ENCODE measurements around the gene AP2A2.

Gene AP2A2

DNA sequence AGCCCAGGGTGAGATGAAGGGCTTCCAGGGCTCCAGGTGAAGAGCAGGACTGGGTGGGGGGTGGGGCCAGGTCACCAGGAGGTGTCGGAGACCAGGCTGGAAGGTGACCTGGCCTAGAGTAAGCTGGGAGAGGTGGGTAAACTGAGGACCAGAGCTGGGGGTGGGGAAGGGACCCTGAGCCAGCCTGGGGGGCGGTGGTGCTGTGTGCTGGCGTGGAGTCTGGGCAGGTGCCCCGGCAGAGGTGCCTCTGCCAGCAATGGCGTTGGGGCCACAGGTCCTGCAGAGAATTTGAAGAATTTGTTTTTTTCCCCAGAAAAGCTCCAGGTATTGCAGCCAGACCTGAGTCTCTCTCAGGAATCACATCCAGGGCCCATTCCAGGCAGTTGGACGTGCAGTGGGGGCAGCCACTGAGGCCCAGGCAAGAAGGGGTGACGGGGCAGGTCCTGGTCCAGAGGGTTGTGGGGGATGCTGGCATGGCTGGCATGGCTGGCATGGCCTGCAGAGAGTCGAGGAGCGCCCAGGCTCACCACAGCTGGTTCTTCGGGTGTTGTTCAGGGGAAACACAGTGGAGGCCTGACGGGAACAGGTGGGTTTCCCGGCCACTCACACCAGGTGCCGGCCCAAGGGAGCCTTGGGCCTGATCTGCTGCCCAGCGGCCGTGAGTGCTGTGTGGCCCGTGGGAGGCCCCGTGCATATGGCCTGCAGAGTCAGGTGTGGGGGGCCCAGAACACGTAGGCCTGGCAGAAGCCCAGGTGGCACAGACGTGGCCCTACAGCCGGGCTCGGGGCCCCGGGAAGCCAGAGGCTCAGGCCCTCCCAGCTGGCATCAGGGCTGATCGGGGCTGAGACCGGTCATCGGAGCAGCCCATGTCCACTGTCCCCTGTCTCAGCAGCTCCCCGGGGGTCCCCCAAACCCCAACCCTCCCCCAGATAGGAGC, 117.2 kb downstream of the AP2A2 start:
- DNase-seq = no peak
- no peak for ATAC-seq

DNA sequence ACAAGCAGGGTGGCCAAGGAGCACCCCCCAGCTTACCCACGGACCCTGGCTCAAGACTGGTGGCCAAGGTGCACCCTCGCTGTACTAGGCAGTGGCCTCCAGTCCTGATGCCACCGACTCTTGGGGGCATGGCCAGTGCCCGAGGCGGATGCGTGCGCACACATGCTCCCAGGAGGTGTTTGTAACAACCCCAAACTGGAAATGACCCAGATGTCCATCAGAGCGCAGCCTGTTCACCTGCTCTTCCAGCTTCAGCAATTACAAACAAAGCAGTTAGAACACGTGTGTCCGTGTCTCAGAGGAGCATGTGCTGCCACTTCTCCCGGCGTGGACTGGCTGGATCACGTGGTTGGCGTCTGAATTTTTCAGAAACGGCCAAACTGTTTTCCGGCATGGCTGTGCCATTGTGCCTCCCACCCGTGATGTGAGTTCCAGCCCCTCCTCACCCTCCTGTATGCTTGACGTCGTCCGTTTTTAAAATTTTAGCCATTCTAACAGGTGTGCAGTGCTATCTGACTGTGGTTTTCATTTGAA, 118.0 kb downstream of the AP2A2 start:
- no peak for ATAC-seq
- no peak for DNase-seq

DNA sequence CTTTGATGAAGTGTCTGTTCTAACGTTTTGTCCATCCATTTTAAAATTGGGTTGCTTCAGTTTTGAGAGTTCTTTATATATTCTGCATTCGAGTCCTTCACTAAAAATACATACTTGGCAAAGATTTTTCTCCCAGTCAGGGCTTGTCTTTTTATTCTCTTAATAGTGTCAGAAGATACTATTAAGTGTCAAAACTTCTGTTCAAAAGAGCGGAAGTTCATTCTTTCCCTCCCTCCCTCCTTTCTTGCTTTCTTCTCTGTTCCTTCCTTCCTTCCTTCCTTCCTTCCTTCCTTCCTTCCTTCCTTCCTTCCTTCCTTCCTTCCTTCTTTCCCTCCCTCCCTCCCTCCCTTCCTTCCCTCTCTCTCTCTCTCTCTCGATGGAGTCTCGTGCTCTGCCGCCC, 118.5 kb downstream of the AP2A2 start:
- ATAC-seq (no peak), DNase-seq (no peak)

DNA sequence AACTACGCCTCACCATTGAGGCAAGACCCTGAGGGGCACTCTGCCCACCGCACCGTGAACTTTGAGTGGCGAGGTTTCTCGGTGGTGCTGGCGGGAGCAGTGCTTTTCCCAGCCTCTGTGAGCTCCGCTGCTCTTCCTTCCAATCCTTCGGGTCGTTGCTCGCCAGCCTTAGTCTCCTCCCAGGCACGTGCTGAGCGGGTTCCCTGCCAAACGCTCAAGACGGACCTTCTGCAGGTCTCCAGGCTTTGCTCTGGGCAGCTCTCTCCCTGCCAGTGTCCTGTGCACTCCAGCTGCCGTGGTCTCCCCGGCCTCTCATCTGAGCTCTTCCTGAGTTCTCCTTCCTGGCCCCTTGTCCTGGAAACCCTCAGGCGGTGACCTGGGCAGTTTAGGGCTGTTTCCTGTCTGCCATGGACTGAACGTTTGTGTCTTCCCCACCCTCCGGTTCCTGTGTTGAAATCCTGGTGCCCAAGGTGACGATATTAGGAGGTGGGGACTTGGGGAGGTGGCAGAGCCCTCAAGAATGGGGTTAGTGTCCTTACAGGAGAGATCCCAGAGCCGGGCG, 122.0 kb downstream of the AP2A2 start:
- DNase-seq (no peak), ATAC-seq (no peak)

DNA sequence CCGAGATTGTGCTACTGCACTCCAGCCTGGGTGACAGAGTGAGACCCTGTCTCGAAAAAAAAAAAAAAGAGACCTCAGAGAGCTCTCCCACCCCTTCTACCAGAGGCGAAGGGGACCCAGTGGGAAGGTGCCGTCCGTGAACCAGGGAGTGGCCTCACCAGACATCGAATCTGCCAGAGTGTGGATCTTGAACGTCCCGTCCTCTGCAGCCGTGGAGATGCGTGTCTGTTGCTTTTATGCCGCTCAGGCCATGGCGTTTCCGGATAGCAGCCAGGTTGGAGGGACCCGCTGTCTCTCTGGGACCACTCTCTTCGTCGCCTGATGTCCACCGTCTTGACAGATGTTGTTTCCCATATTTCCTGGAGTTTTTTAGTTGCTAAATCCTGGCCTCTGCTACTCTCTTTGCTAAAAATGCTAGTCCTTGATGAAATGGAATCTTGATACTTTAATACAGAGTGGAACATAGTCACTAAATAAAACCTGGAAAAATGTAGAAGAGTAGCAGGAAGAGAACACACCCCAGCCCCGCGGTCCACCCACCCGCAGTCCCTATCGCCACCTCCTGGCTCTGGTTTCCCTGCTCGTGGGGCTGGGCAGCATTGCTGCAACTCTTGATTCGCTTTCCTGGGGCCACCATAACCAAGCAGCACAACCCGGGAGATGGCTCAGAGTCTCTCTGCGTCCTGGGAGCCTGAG, 122.9 kb downstream of the AP2A2 start:
- no peak for DNase-seq
- no peak for ATAC-seq

DNA sequence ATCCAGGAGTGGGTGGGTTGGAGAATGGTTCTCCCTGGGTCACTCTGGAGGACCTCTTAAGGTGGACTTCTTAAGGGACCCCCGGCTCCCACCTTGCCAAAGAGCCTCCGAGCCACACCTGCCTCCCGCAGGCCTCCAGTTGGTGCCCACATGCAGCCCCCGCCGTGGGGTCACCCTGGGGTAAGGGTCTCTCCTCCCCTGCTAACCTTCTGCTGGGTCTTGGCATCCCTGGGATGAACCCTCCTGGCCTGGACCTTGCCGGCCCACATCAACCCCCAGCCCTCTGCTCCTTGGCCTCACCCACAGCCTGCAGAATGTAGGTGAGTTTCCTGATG, 123.4 kb downstream of the AP2A2 start:
- DNase-seq (no peak), ATAC-seq (no peak)

DNA sequence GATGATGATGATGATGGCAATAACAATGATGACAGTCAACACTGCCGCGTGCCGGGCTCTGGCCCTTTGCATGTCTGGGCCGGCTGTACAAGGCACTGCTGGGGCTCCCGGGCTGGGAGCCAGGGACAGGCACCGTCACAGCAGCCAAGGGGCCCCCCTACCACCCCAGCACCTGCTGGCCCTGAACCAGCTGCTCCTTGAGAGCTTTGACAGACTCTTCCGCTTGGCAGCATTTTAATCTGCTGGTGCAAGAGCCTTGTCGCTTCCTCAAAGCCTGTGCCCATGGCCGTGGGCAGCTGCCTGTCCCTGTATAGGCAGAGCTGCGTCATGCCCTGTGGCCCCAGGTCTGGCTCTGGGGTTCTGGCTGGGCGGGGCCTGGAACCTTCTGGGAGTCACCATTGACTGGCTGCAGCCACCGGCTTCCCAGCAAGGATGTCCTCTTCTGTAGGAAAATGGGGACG, 123.8 kb downstream of the AP2A2 start:
- DNase-seq = no peak
- ATAC-seq = no peak

DNA sequence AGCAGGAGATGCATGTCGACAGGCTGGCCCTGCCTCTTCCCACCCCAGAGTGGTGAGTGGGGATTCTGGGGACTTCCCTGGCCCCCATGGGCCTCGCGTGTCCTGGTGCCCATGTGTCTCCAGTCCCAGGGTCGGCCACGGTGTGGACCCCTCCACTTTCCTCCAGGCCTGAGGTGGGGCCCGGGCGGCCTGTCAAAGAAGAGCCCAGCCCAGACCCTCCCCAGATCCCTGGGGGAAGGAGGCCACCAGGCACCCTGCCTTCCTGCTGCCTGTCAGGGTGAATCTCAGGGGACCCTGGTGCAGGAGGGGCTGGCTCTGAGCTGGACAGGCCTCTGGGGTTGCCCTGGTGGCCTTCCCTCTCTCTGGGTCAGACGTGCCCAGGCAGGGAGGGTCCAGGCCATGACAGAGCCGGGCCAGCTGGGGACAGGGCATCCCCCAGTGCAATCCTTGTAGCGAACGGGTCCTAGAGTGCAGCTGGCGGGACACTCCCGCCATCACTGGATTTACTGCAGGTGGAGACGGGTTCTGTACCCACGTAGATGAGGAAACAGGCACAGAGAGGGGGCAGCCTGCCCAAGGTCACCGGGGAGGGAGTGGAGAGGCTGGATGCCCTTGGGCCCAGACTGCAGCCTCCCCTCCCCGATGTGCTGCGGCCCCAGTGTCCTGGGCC, 124.4 kb downstream of the AP2A2 start:
- DNase-seq (no peak), ATAC-seq (no peak)

DNA sequence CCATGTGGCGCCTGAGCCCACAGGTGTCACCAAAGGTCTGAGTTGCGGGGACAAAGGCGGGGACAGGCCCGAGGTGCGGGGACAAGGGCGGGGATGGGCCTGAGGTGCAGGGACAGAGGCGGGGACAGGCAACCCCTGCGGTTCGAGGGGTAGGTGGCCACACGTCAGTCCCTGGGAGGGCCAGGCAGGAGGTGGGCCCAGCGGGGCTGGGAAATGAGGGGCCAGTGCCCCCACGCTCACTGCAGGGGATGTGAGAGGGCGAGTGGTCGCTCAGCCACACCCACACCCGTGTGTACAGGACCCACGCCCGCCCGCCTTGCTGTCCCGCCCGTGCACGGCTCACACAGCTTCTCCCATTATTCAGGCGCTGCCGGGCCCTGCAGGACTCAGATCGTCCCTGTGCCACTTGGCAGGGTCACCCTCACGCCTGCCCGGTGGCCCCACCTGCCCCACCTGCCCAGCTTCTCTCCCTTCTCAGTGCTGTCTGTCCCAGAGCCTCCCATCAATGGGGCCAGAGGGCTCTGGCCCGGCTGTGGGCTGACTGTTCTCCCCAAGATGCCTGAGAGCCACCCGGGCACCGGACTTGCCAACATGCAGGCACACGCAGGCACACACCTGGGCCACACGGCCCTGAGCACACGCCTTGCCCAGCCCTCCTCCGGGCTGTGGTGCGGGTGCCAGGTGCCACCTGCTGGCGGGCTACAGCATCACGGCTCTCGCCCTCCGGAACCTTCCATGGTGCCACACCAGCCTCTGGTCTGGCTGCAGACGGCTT, 125.1 kb downstream of the AP2A2 start:
- peak; percentile 79 for DNase-seq

DNA sequence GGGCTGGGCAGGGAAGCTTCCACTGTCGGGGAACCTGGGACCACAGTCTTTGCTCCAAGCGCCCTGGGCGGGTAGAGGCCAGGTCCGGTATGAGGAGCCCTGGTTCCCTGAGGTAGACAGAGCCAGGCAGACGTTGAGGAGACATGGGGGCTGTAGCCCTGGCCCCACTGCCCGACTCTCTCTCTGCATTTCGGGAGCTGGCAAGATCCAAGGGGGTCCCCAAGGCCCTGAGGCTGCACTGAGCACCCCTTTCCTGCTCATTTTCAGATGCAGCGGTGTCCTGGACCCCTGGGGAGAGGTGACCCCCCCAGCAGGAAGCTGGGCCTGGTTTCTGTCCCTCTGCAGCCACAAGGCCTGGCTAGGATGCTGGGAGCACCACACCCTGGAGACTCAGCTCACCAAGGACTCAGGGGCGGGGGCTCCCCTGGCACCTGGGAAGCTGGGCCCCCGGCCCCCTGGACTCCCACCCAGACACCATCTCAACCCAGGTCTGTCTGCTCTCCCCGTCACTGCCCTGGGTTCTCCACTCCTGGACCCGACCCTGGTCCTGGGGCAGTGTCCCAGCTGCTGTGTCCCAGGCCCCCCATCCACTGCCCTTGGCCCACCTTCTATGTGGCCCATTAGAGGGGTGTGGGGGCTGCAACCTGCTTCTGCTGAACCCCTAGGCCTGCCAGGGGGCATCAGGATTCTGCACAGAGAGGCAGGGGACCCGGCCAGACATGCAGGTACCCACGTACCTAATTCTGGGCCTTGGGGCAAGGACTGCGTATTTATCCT, 125.9 kb downstream of the AP2A2 start:
- ATAC-seq (no peak), DNase-seq (no peak)

More for the DNA sequence above, 125.1 kb downstream of the AP2A2 start:
- ATAC-seq = peak; percentile 92

DNA sequence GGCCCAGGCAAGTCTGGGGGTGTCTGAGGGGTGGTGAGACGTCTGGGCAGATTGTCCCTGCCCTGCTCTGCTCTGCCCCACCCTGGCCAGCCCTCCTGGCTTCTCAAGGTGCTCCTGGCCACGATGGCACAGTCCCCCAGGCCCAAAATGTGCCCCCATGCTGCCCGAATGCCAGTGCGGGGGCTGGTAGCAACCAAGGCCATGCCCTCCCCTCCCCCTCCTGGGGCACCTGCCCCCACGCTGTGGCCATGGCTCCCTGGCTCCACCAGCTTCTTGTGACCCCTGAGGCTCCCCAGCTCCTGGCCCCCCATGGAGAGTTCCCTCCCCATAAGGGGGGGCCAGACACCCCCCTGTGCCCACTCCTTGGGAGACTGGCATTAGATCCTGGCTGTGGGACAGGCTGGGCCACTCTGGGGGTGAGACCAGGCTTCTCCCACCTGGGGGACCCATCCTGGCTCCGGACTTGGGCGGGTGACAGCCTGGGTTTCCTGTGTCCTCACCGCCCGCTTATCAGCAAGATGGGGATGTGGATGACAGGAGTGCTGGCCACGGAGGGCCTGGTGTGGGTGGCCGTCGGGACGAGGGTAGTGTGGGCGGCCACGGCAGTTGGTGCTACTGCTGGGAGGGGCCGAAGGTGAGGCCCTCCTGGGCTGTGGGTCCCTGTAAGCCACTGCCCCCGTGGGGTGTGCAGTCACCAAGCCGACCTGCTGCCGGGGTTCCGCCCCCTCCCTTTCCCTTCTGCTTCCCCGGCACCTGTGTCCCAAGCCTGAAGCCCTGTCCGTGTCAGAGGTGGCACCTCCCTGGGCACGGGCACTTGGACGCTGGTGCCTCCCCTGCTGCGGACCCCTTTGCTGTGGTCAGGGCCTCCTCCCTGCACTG, 126.7 kb downstream of the AP2A2 start:
- ATAC-seq (no peak), DNase-seq (no peak)

DNA sequence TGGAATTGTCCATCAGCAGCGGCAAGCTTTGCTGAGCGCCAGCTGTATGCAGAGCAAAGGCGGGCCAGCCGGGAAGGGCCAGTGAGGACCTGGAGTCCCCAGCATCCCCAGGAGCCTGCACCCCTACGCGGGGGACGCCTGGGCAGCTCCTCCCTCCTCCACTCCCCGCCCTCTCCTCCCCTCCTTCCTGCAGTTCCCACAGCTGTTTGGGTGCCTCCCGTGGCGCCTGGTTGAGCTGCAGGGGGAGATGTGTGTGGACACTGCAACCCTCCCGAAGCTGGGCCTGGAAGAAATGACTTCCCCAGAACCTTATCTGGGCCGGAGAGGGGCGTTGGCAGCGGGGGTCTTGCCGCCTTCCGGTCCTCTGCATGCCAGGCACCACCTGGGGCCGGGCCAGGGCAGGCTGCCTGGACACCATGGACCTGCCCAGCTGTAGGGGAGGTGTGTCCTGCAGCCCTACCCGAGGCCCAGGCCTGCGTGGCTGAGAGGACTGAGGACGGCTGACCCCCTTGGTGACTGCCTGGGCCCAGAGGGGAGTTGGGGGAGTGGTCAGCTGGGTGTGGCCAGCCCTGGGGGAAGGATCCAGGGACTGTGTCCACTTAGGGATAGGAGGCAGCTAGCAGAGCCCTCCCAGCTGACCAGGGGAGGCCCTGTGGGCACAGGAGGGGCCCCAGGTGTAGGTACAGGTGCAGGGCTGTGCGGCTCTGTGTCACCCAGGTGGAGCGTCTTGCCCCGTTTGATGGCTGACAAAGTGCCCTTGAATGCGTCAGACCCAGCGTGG, 127.6 kb downstream of the AP2A2 start:
- DNase-seq = no peak
- no peak for ATAC-seq

DNA sequence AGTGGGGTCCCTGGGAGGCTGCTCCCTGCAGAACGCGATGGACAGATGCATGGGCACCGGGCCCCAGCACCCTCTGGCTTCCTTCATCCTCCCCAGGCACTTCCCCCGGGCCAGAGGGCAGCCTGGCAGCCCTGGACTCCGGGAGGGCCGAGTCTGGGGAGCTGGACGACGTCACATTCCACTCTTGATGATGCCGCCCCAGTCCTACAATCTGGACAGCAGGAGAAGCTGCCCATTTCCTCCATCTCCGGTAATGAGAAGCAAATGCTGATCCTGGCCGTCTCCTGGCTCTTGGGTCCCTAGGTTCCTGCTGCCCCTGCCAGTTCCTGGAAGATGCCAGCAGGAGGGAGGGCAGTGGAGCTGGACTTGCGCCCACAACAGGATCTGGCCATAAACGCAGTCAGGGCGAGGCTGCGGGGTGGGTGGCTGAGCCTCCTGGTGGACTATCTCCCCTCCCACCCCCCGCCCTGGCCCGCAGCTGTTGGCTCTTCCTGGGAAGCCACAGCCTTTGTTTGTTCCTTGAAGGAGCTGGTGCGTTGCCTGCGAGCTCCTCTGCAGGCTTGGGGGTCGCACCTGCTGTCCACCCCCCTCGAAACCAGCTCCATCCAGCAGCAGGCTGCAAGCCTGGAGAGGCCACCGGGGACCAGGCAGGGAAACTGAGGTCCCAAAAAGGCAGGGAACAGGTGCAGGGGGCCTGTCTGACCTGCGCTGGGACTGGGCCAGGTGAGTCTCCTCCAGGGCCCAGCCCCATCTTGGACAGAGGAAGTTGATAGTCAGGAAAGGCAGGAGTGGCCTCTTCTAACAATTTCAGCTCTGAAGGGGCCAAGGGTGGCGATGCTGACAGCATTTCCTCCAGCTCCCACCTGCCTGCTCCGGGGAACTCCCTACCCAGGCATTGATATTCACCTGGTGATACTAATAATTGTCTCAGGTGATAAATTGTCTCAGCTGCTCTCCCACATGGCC, 128.8 kb downstream of the AP2A2 start:
- ATAC-seq = no peak
- DNase-seq = no peak

DNA sequence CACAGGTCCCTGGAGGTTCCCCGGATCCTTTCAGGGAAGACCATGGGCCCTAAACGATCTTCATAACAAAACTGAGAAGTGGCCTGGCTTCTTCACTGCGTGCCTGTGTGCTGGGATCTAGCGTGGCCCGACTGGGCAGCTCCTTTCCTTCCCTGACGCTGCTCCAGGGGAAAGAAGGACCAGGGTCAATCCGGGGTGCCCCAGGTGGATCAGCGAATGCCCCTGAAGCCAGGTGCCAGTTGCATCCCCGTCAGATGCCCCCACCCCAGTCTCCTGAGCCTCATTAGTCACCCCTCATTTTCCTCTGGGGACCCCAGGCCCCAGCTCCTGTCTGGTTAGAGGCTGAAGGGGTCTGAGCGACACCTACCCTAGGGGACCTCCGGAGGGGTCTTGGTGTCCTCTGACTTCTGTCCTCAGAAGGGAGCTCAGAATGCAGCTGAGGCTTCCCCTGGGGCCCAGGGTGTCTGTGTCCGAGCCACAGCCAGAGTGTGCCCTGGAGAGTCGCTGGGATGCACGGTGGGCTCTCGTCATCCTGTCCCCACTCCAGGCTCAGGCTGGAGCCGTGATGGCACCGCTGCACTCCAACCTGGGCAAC, 129.5 kb downstream of the AP2A2 start:
- ATAC-seq (no peak), DNase-seq (no peak)

DNA sequence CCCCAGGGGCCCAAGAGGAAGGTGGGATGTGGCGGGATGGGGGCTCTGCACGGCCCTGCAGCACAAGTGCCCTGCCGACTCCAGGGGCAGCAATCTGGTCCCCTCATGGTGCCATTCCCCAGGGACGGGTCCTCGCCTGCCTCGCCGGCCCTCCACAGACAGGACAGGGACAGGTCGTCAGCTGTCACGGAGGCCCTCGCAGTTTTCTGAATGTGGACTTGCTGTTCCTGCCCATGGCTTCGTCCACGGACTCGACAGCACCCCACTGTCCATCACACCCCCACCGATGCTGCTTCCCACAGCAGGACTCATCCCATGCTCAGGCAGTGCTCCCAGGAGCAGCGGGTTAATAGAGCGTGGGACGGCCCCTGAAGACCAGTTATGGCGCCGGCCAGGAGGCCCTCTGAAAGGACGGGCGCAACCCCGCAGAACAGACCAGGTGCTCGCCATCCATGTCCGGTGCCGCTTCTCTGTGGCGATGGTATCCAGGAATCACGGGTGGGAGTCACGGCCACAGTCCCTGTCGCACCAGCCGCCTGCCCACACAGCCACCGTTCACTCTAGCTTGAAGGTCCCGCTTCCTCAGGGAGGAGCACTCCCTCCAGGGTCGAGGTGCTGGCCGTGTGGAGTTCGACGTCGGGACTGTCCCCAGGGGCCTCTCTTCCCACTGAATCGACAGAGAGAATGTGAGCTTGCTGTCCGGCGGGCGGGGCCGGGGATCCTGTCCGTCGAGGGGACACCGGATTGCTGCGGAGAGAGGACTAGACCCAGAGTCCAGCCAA, 130.5 kb downstream of the AP2A2 start:
- DNase-seq (no peak), ATAC-seq (no peak)

DNA sequence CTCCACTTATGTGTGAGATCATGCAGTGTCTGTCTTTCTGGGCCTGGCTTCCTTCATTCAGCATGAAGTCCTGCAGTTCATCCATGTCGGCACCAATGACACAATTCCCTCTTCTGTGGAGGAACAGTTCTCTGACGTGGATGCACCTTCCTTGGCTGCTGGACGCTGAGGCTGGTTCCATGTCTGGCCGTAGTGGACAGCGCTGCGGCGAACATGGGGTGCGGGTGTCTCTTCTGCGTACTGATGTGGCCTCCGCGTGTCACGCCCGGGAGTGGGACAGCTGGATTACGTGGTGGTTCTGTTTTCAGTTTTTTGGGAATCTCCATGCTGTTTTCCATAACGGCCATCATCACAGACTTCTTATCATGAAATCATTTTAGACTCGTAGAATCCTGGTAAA, 132.1 kb downstream of the AP2A2 start:
- ATAC-seq (no peak), DNase-seq (no peak)

DNA sequence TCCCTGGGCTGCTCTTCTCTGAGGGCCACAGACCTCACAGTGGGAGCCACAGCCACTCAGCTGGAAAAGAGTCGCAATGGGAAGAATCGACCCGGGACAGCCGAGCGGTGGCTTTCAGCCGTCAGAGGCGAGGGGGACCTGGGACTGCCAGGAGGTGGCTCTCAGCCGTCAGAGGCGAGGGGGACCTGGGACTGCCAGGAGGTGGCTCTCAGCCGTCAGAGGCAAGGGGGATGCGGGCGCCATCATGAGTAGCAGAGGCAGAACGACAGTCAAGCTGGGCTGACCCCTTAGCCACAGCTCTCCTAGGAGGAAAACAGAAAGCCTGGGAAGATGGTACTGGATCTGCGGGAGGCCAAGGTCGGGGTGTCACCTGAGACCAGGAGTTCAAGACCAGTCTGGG, 134.1 kb downstream of the AP2A2 start:
- DNase-seq = no peak

More for the DNA sequence above, 134.1 kb downstream of the AP2A2 start:
- no peak for ATAC-seq

Measured in stimulated activated naive CD8-positive, alpha-beta T cell treated with anti-CD3 and anti-CD28 coated beads, Interleukin-15, Interleukin-2, amounts not matched to agents 100 U/mL and 50 U/mL, for 24 hours (primary cell).